AG10803 (cell line): Measurements from ENCODE around the gene RPP21.

ENCODE experiments used
- DNase-seq: peaks from one replicate; pipeline ENCODE4 v3.0.0; 2010; ENCODE audit warnings: low read depth
- H3K4me3 ChIP-seq: 2 replicates; pipeline ENCODE4 v1.5.1; 2011; ENCODE audit warnings: mild to moderate bottlenecking, low read length, control low read depth
- CTCF ChIP-seq: conservative IDR thresholded peaks from 2 replicates; pipeline ENCODE4 v1.5.1; 2011; ENCODE audit warnings: mild to moderate bottlenecking, low read length, control low read depth, inconsistent platforms

The RPP21 gene

GRCh38 chr6:30378290-30378937 is 33.5 kb downstream of the RPP21 start:
- no peak for DNase-seq
- TF ChIP-seq CTCF: no peak
- H3K4me3 ChIP-seq: no peak overlapping the region

GRCh38 chr6:30380464-30380863 is 35.5 kb downstream of the RPP21 start:
- no peak overlapping the region for H3K4me3 ChIP-seq
- no peak for TF ChIP-seq CTCF
- no peak for DNase-seq

- H3K4me3 ChIP-seq: no peak overlapping the region
- no peak for TF ChIP-seq CTCF
- no peak for DNase-seq
Measured at GRCh38 chr6:30386166-30386565, 41.2 kb downstream of the RPP21 start.

GRCh38 chr6:30391240-30391639 is 46.3 kb downstream of the RPP21 start:
- no peak for DNase-seq
- no peak overlapping the region for H3K4me3 ChIP-seq
- TF ChIP-seq CTCF: no peak

- no peak for DNase-seq
Measured at GRCh38 chr6:30394139-30394538, 49.2 kb downstream of the RPP21 start.

More at GRCh38 chr6:30394139-30394538, 49.2 kb downstream of the RPP21 start:
- no peak overlapping the region for H3K4me3 ChIP-seq
- TF ChIP-seq CTCF: no peak
